HL-60 (cell line): ENCODE results near the gene PTK7.
"Not testable (repeated sequence)": the region's sequence is repeated elsewhere in the genome, so short reads cannot be mapped to it uniquely, and the experiment has no call there.

Experiments used
- DNase-seq, 2 experiments: peaks; one replicate each; pipeline ENCODE4 v3.0.0-alpha.2; 2010 to 2020; ENCODE audit warnings: low read depth in 1 of 2, low spot score in 1 of 2
- H3K27ac ChIP-seq: fragments of 250-450 bp; sonication (Bioruptor Pico); replicated peaks from 2 replicates; pipeline ENCODE4 v1.5.1; 2020; ENCODE audit warnings: mild to moderate bottlenecking, moderate library complexity
- H3K27me3 ChIP-seq: fragments of 250-450 bp; sonication (Bioruptor Pico); 2 replicates; pipeline ENCODE4 v1.5.1; 2021; ENCODE audit warnings: mild to moderate bottlenecking, moderate library complexity; ENCODE audit not compliant: insufficient read depth, poor library complexity, severe bottlenecking
- H3K4me3 ChIP-seq: replicated peaks from 2 replicates; pipeline ENCODE4 v1.5.1; 2011; ENCODE audit warnings: mild to moderate bottlenecking, control low read depth, low read length; ENCODE audit not compliant: insufficient read depth
- CTCF ChIP-seq: IDR thresholded peaks from one replicate; pipeline ENCODE4 v1.5.1; 2011; ENCODE audit warnings: low read length, control low read depth, inconsistent platforms; ENCODE audit not compliant: insufficient read depth
- GABPA ChIP-seq: IDR thresholded peaks from 2 replicates; pipeline ENCODE4 v1.6.1; 2012; ENCODE audit warnings: low read depth
- POLR2AphosphoS5 ChIP-seq: IDR thresholded peaks from 2 replicates; pipeline ENCODE4 v1.6.1; 2012; ENCODE audit warnings: low read depth
- SPI1 ChIP-seq: IDR thresholded peaks from 2 replicates; pipeline ENCODE4 v1.6.1; 2012; ENCODE audit warnings: low read depth, mild to moderate bottlenecking, borderline replicate concordance
- TF ChIP-seq, protein P1 (sequence below): IDR thresholded peaks from 2 replicates; pipeline ENCODE4 v1.6.1; 2012; ENCODE audit warnings: low read depth; ENCODE audit not compliant: insufficient replicate concordance

Gene PTK7

DNA sequence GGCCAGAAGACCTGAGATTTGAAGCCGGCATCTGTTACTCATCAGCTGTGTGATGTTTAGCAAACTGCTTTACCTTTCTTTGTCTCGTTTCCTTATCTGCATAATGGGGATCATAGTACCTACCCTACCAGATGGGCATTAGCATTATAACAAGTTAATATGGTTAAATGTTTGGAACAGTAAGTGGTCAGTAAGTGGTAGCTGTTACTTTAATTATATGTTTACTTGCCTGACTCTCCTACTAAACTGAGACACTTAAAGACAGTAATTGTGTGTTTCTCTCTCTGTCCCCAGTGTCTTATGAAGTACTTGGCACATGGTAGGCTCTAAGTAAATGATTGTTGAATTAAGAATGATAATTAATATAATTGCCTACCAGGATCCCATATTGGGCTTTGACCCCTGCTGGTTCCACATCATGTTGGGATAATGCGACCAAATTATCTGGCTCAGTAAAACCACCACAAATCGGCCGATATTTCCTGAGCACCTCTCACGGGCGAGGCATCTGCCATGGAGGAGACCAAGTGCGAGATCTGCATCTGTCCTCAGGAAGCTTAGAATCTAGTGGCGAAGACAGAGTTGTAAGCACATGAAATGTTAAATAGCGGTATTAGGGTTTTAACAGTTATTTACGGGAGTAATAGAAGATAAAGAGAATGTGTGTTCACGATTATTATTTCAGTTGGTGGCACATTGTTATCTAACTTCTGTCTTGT is 31.4 kb downstream of the PTK7 start:
- Histone ChIP-seq H3K27me3 (no peaks in the 10 kb centered on the region), H3K4me3 (no peak overlapping the region), H3K27ac (no peak overlapping the region)
- no peak for TF ChIP-seq GABPA
- no peak for TF ChIP-seq SPI1
- TF ChIP-seq, protein P1, sequence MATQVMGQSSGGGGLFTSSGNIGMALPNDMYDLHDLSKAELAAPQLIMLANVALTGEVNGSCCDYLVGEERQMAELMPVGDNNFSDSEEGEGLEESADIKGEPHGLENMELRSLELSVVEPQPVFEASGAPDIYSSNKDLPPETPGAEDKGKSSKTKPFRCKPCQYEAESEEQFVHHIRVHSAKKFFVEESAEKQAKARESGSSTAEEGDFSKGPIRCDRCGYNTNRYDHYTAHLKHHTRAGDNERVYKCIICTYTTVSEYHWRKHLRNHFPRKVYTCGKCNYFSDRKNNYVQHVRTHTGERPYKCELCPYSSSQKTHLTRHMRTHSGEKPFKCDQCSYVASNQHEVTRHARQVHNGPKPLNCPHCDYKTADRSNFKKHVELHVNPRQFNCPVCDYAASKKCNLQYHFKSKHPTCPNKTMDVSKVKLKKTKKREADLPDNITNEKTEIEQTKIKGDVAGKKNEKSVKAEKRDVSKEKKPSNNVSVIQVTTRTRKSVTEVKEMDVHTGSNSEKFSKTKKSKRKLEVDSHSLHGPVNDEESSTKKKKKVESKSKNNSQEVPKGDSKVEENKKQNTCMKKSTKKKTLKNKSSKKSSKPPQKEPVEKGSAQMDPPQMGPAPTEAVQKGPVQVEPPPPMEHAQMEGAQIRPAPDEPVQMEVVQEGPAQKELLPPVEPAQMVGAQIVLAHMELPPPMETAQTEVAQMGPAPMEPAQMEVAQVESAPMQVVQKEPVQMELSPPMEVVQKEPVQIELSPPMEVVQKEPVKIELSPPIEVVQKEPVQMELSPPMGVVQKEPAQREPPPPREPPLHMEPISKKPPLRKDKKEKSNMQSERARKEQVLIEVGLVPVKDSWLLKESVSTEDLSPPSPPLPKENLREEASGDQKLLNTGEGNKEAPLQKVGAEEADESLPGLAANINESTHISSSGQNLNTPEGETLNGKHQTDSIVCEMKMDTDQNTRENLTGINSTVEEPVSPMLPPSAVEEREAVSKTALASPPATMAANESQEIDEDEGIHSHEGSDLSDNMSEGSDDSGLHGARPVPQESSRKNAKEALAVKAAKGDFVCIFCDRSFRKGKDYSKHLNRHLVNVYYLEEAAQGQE, result no peak
- TF ChIP-seq CTCF, result no peak
- TF ChIP-seq POLR2AphosphoS5, result no peak
- no peak for DNase-seq

DNA sequence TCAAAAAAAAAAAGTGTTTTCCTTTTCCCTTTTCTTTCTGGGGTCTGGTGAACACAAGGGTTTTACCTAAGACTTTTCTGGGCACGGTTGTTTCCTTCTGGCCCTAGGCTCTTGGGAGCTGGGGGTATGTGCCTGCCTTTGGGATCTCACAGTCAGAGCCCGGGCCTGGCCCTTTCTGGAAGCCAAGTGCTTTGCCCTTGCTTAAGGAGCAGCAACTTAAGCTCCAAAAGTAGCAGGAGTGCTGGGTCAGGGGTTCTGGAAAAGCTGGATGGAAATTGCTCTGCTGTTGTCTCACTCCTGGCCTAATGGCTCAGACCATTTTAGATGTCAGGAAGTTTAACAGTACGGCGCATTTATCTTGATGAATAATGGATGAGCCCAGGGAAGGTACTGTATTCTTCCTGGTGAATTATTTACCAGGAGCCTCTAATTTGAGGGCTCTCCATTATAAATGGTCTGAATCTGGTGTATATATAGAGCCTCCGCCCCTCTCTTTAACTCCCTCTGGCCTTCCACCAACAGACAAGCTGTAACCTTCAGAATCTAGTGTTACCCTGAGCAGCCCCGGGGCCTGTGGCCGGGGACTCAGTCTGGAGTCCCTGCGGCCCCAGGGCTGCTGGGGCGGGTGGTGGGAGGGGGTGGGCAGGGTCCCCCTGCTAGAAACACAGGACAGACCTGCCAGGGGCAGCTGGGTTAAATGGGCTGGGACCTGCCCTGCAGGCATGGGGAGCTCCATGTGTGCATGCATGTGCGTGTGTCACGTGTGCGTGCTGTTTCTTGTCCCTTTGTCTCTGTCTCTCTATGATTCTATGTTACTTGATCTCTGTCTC is 37.5 kb downstream of the PTK7 start:
- H3K27ac ChIP-seq, result no peak overlapping the region
- no peak overlapping the region for H3K4me3 ChIP-seq
- no peaks in the 10 kb centered on the region for H3K27me3 ChIP-seq
- DNase-seq, result no peak
- TF ChIP-seq SPI1 (no peak), GABPA (no peak), POLR2AphosphoS5 (no peak), CTCF (no peak)
- TF ChIP-seq, protein P1, result no peak

DNA sequence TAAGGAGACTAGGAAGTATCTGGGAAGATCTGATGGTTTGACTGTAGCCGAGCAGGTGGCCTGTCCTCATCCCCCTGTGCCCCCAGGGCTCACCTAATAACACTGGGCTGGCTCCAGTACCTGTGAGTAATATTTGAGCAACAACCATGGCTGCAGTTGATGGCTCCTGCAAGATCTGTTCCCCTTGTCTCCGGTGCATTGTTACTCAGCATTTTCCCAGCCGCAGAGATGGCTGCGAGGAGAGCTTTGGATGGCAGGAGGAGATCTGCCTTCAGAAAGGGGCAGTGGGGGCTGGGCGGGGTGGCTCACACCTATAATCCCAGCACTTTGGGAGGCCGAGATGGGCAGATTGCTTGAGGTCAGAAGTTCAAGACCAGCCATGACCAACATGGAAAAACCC is 39.3 kb downstream of the PTK7 start:
- no peaks in the 10 kb centered on the region for H3K27me3 ChIP-seq
- TF ChIP-seq, protein P1, result no peak
- TF ChIP-seq CTCF (no peak), GABPA (no peak), SPI1 (no peak), POLR2AphosphoS5 (no peak)
- no peak overlapping the region for H3K27ac ChIP-seq
- DNase-seq, result no peak
- no peak overlapping the region for H3K4me3 ChIP-seq

- not testable (repeated sequence) for H3K27me3 ChIP-seq, H3K4me3 ChIP-seq, H3K27ac ChIP-seq, DNase-seq
These were observed 41.4 kb downstream of the PTK7 start for GRCh38 chr6:43117466-43117865.
